ENCODE results near the gene LAMC3.

- TF ChIP-seq EZH2phosphoT487 (IDR thresholded peaks at IDR 0.05; ENCODE audit: borderline replicate concordance, low read depth, low read length): no peak
- TF ChIP-seq, protein P1, sequence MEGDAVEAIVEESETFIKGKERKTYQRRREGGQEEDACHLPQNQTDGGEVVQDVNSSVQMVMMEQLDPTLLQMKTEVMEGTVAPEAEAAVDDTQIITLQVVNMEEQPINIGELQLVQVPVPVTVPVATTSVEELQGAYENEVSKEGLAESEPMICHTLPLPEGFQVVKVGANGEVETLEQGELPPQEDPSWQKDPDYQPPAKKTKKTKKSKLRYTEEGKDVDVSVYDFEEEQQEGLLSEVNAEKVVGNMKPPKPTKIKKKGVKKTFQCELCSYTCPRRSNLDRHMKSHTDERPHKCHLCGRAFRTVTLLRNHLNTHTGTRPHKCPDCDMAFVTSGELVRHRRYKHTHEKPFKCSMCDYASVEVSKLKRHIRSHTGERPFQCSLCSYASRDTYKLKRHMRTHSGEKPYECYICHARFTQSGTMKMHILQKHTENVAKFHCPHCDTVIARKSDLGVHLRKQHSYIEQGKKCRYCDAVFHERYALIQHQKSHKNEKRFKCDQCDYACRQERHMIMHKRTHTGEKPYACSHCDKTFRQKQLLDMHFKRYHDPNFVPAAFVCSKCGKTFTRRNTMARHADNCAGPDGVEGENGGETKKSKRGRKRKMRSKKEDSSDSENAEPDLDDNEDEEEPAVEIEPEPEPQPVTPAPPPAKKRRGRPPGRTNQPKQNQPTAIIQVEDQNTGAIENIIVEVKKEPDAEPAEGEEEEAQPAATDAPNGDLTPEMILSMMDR (conservative IDR thresholded peaks at IDR 0.05; ENCODE audit: low read length): no peak
Observed at GRCh38 chr9:130962418-130963316, 46.3 kb upstream of the LAMC3 start.
